HFFc6 (cell line): ENCODE measurements around the gene CISTR. TPM values are rescaled to one million over a fixed set of nuclear protein-coding genes. Genes with fewer than 3 reads are reported as not detected.

Experiments
- DNase-seq: peaks from one replicate; pipeline ENCODE4 v3.0.0-alpha.2; 2018
- H3K27ac Mint-ChIP-seq: 2 replicates; pipeline ENCODE4 v1.8.0; 2020; ENCODE audit warnings: mild to moderate bottlenecking, mixed read lengths
- H3K27me3 Mint-ChIP-seq: 2 replicates; pipeline ENCODE4 v1.8.0; 2021; ENCODE audit warnings: mild to moderate bottlenecking, moderate library complexity, mixed read lengths; ENCODE audit not compliant: insufficient read depth
- H3K36me3 Mint-ChIP-seq: 2 replicates; pipeline ENCODE4 v1.8.0; 2021; ENCODE audit warnings: low read depth, mixed read lengths
- H3K4me1 Mint-ChIP-seq: 2 replicates; pipeline ENCODE4 v1.8.0; 2020; ENCODE audit warnings: low read depth, mixed read lengths
- H3K4me3 Mint-ChIP-seq: 2 replicates; pipeline ENCODE4 v1.8.0; 2020; ENCODE audit warnings: mild to moderate bottlenecking, moderate library complexity, mixed read lengths
- H3K9me3 Mint-ChIP-seq: 2 replicates; pipeline ENCODE4 v1.8.0; 2020; ENCODE audit warnings: mild to moderate bottlenecking, mixed read lengths
- total RNA-seq, 6 experiments: library from RNA; stranded (reverse); fragmentation: NEBNext Ultra II Directional; extraction: Animal tissue kit (Norgen Biotek cat#: 25700); gene quantifications; 2 replicates in 1 of 6; 3 replicates in 5 of 6; pipeline ENCODE4 v1.2.3, GENCODE V29; 2021
- TF ChIP-seq, protein P1 (sequence below): fragments of 200-600 bp; sonication (generic); IDR thresholded peaks from 2 replicates; pipeline ENCODE4 v1.5.0; 2021; ENCODE audit warnings: antibody characterized with exemption, mild to moderate bottlenecking

The CISTR gene
- total RNA-seq, 6 experiments from 2014 or later = not detected

- peaks cover 28% of the 10 kb centered on the region for H3K27me3 Mint-ChIP-seq
- no peaks in the 10 kb centered on the region for H3K36me3 Mint-ChIP-seq
- DNase-seq = peak; percentile 71
These were observed 18.6 kb downstream of the CISTR start for GRCh38 chr12:53733051-53733806.

GRCh38 chr12:53729644-53730043, 22.1 kb downstream of the CISTR start:
- Mint-ChIP-seq H3K36me3 (0 out of 2 replicates have a peak, but pooled peaks cover 5% of the 10 kb centered on the region), H3K4me3 (no peak overlapping the region), H3K27me3 (no peaks in the 10 kb centered on the region; the same call in none of the 2 replicates), H3K9me3 (no peaks in the 10 kb centered on the region), H3K27ac (no peak overlapping the region), H3K4me1 (peaks cover 40% of the 10 kb centered on the region)
- TF ChIP-seq, protein P1, sequence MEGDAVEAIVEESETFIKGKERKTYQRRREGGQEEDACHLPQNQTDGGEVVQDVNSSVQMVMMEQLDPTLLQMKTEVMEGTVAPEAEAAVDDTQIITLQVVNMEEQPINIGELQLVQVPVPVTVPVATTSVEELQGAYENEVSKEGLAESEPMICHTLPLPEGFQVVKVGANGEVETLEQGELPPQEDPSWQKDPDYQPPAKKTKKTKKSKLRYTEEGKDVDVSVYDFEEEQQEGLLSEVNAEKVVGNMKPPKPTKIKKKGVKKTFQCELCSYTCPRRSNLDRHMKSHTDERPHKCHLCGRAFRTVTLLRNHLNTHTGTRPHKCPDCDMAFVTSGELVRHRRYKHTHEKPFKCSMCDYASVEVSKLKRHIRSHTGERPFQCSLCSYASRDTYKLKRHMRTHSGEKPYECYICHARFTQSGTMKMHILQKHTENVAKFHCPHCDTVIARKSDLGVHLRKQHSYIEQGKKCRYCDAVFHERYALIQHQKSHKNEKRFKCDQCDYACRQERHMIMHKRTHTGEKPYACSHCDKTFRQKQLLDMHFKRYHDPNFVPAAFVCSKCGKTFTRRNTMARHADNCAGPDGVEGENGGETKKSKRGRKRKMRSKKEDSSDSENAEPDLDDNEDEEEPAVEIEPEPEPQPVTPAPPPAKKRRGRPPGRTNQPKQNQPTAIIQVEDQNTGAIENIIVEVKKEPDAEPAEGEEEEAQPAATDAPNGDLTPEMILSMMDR = no peak
- no peak for DNase-seq

More at GRCh38 chr12:53733051-53733806, 18.6 kb downstream of the CISTR start:
- H3K4me3 Mint-ChIP-seq = no peak overlapping the region
- H3K27ac Mint-ChIP-seq = no peak overlapping the region
- TF ChIP-seq, protein P1 = no peak
- no peaks in the 10 kb centered on the region for H3K9me3 Mint-ChIP-seq
- H3K4me1 Mint-ChIP-seq = peaks cover 16% of the 10 kb centered on the region

DNA sequence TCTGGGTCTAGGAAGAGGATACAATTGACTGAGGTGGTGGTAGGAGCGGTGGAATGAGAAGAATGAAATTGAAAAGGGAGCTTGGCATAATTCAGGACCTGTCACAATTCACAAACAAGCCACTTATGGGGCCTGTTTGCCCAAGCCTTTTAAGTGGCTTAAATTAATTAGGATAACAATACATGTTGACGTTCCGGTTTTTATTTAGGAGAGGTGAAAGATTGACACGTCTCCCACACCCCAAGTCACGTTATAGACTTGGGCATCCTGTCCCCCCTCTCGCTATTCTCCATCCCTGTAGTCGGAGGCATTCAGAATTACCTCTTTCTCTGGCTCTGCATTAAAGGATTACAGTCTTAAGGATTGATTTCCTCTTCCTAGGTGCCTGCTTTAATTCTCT, 23.6 kb downstream of the CISTR start:
- no peaks in the 10 kb centered on the region for H3K9me3 Mint-ChIP-seq
- no peak for DNase-seq
- TF ChIP-seq, protein P1 = no peak
- H3K4me3 Mint-ChIP-seq = peak overlapping the region; percentile 92
- H3K36me3 Mint-ChIP-seq = peaks cover 14% of the 10 kb centered on the region; the same call in 1 of the 2 replicates
- peak overlapping the region; percentile 72; the same call in 1 of the 2 replicates for H3K27ac Mint-ChIP-seq
- H3K27me3 Mint-ChIP-seq = no peaks in the 10 kb centered on the region; the same call in none of the 2 replicates
- peaks cover 31% of the 10 kb centered on the region for H3K4me1 Mint-ChIP-seq

GRCh38 chr12:53727310-53728041, 24.3 kb downstream of the CISTR start, which contains the start of gene CALCOCO1:
Gene CALCOCO1 (minus strand): TSS chr12:53727452. CDS start chr12:53725242, 2,210 bp downstream.
- peaks cover 14% of the 10 kb centered on the region; the same call in 1 of the 2 replicates for H3K36me3 Mint-ChIP-seq
- peak; percentile 96 for DNase-seq
- TF ChIP-seq, protein P1 = no peak
- peaks cover 24% of the 10 kb centered on the region for H3K4me1 Mint-ChIP-seq
- H3K9me3 Mint-ChIP-seq = no peaks in the 10 kb centered on the region
- peak within 1 kb of the TSS; percentile 72 for H3K27ac Mint-ChIP-seq
- peak within 1 kb of the TSS; percentile 92 for H3K4me3 Mint-ChIP-seq
- H3K27me3 Mint-ChIP-seq = no peaks in the 10 kb centered on the region; the same call in none of the 2 replicates

DNA sequence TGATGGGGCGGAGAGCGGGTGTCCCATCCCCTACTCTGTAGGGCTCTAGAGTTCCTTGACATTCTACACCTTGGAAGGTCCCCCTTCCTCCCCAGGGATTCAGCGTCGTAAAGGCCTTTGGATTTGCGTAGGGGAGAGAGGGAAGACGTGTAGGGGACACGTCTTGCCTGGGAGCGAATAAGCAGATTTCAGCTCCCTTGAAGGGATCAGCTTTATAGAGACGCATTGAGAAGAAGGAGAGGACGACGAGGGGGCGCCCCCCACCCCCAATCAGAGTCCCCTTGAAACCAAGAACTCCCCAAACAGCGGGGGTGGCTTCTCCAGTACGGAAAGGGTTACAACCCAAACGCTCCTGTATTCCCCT, 24.9 kb downstream of the CISTR start:
- Mint-ChIP-seq H3K27me3 (no peaks in the 10 kb centered on the region; the same call in none of the 2 replicates), H3K27ac (peak overlapping the region; percentile 72), H3K4me3 (peak overlapping the region; percentile 92), H3K36me3 (peaks cover 14% of the 10 kb centered on the region; the same call in 1 of the 2 replicates), H3K4me1 (peaks cover 24% of the 10 kb centered on the region), H3K9me3 (no peaks in the 10 kb centered on the region)
- TF ChIP-seq, protein P1 = no peak
- DNase-seq = no peak
